Kidney glomerular epithelial cell (primary cell): ENCODE measurements around the gene PLXNB1.

ENCODE experiments used
- DNase-seq: peaks from one replicate; lab custom pipeline; 2025; lab: John Stamatoyannopoulos, UW

PLXNB1 gene

GRCh38 chr3:48370333-48370713 is 59.6 kb downstream of the PLXNB1 start:
- DNase-seq: no peak

- no peak for DNase-seq
These were observed 60.1 kb downstream of the PLXNB1 start for GRCh38 chr3:48369693-48370332.

GRCh38 chr3:48367201-48367600 is 62.7 kb downstream of the PLXNB1 start:
- DNase-seq: no peak

- no peak for DNase-seq
These were observed 65.0 kb downstream of the PLXNB1 start for GRCh38 chr3:48364840-48365239.

- DNase-seq: no peak
These were observed 68.0 kb downstream of the PLXNB1 start for GRCh38 chr3:48361928-48362327.

- no peak for DNase-seq
These were observed 73.5 kb downstream of the PLXNB1 start for GRCh38 chr3:48356419-48356818.

GRCh38 chr3:48353987-48354386 is 75.9 kb downstream of the PLXNB1 start:
- no peak for DNase-seq
